ENCODE data around the gene MDK.

Gene MDK

GRCh38 chr11:46417711-46418110, 36.2 kb downstream of the MDK start:
- H3K4me1 ChIP-seq (ENCODE audit: insufficient read depth, low read length, poor library complexity, severe bottlenecking), result peaks cover 10% of the 10 kb centered on the region
- H3K27me3 ChIP-seq (ENCODE audit: insufficient read depth, low read length, poor library complexity, severe bottlenecking), result no peaks in the 10 kb centered on the region
- H3K9ac ChIP-seq (ENCODE audit: low read depth, low read length, poor library complexity, severe bottlenecking), result no peak overlapping the region
- H4K20me1 ChIP-seq (ENCODE audit: insufficient read depth, low read length, poor library complexity, severe bottlenecking), result no peaks in the 10 kb centered on the region
- peaks cover 61% of the 10 kb centered on the region; the same call in 1 of the 2 replicates for H3K36me3 ChIP-seq (ENCODE audit: insufficient read depth, low read length)
- H3F3A ChIP-seq (ENCODE audit: low read depth), result no peaks in the 10 kb centered on the region
- no peak overlapping the region for H2AFZ ChIP-seq (ENCODE audit: low read length)
- TF ChIP-seq, protein P1, sequence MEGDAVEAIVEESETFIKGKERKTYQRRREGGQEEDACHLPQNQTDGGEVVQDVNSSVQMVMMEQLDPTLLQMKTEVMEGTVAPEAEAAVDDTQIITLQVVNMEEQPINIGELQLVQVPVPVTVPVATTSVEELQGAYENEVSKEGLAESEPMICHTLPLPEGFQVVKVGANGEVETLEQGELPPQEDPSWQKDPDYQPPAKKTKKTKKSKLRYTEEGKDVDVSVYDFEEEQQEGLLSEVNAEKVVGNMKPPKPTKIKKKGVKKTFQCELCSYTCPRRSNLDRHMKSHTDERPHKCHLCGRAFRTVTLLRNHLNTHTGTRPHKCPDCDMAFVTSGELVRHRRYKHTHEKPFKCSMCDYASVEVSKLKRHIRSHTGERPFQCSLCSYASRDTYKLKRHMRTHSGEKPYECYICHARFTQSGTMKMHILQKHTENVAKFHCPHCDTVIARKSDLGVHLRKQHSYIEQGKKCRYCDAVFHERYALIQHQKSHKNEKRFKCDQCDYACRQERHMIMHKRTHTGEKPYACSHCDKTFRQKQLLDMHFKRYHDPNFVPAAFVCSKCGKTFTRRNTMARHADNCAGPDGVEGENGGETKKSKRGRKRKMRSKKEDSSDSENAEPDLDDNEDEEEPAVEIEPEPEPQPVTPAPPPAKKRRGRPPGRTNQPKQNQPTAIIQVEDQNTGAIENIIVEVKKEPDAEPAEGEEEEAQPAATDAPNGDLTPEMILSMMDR (conservative IDR thresholded peaks at IDR 0.05; ENCODE audit: low read length), result no peak
- TF ChIP-seq EZH2phosphoT487 (IDR thresholded peaks at IDR 0.05; ENCODE audit: borderline replicate concordance), result no peak
- H3K9me2 ChIP-seq (replicated peaks; ENCODE audit: low read depth, low read length), result no peaks in the 10 kb centered on the region
- no peak overlapping the region for H3K4me2 ChIP-seq (ENCODE audit: low read depth, low read length, poor library complexity, severe bottlenecking)
- H3K9me3 ChIP-seq (ENCODE audit: insufficient read depth, low read depth, low read length), result no peaks in the 10 kb centered on the region
- H3K79me2 ChIP-seq (ENCODE audit: insufficient read depth, low read length), result no peaks in the 10 kb centered on the region
- H3K4me3 ChIP-seq (ENCODE audit: low read length, poor library complexity, severe bottlenecking), result no peak overlapping the region

- Histone ChIP-seq H3K36me3 (ENCODE audit: insufficient read depth, low read length) (peaks cover 63% of the 10 kb centered on the region; the same call in 1 of the 2 replicates), H3K4me2 (ENCODE audit: low read depth, low read length, poor library complexity, severe bottlenecking) (no peak overlapping the region)
- TF ChIP-seq EZH2phosphoT487 (IDR thresholded peaks at IDR 0.05; ENCODE audit: borderline replicate concordance), result no peak
- TF ChIP-seq, protein P1 (conservative IDR thresholded peaks at IDR 0.05; ENCODE audit: low read length), result no peak
Measured at GRCh38 chr11:46418751-46419150, 37.3 kb downstream of the MDK start.

DNA sequence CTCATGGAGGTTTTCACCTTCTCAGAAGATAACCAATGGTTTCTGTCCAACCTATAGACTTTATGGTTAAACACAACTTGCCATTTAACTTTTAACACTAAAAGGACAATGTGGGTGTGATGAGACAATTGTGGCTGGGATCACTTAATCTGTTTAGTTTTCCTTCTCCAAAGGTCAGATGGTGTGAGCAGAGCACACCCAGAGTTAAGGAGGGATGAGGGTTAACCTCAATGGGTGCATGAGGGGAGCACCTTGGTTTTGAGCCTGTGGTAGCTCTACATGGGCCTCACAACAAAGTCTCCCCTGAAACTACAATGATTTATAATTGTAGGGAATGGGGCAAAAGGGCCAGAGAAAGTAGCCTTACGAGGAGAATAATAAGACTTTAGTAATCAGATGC, 39.0 kb downstream of the MDK start:
- Histone ChIP-seq H3K4me2 (ENCODE audit: low read depth, low read length, poor library complexity, severe bottlenecking) (no peak overlapping the region), H3F3A (ENCODE audit: low read depth) (no peaks in the 10 kb centered on the region), H3K4me3 (ENCODE audit: low read length, poor library complexity, severe bottlenecking) (no peak overlapping the region), H3K4me1 (ENCODE audit: insufficient read depth, low read length, poor library complexity, severe bottlenecking) (peaks cover 10% of the 10 kb centered on the region), H3K9me2 (replicated peaks; ENCODE audit: low read depth, low read length) (no peaks in the 10 kb centered on the region), H3K27me3 (ENCODE audit: insufficient read depth, low read length, poor library complexity, severe bottlenecking) (no peaks in the 10 kb centered on the region), H3K79me2 (ENCODE audit: insufficient read depth, low read length) (no peaks in the 10 kb centered on the region), H2AFZ (ENCODE audit: low read length) (no peak overlapping the region), H3K9ac (ENCODE audit: low read depth, low read length, poor library complexity, severe bottlenecking) (no peak overlapping the region), H4K20me1 (ENCODE audit: insufficient read depth, low read length, poor library complexity, severe bottlenecking) (no peaks in the 10 kb centered on the region), H3K9me3 (ENCODE audit: insufficient read depth, low read depth, low read length) (no peaks in the 10 kb centered on the region), H3K36me3 (ENCODE audit: insufficient read depth, low read length) (peaks cover 51% of the 10 kb centered on the region; the same call in 1 of the 2 replicates)
- no peak for TF ChIP-seq EZH2phosphoT487 (IDR thresholded peaks at IDR 0.05; ENCODE audit: borderline replicate concordance)
- TF ChIP-seq, protein P1 (conservative IDR thresholded peaks at IDR 0.05; ENCODE audit: low read length), result no peak

More at GRCh38 chr11:46418751-46419150, 37.3 kb downstream of the MDK start:
- Histone ChIP-seq H3K9me2 (replicated peaks; ENCODE audit: low read depth, low read length) (no peaks in the 10 kb centered on the region), H4K20me1 (ENCODE audit: insufficient read depth, low read length, poor library complexity, severe bottlenecking) (no peaks in the 10 kb centered on the region), H3F3A (ENCODE audit: low read depth) (no peaks in the 10 kb centered on the region), H3K79me2 (ENCODE audit: insufficient read depth, low read length) (no peaks in the 10 kb centered on the region), H3K9me3 (ENCODE audit: insufficient read depth, low read depth, low read length) (no peaks in the 10 kb centered on the region), H3K9ac (ENCODE audit: low read depth, low read length, poor library complexity, severe bottlenecking) (no peak overlapping the region), H2AFZ (ENCODE audit: low read length) (no peak overlapping the region), H3K4me1 (ENCODE audit: insufficient read depth, low read length, poor library complexity, severe bottlenecking) (peaks cover 10% of the 10 kb centered on the region), H3K4me3 (ENCODE audit: low read length, poor library complexity, severe bottlenecking) (no peak overlapping the region), H3K27me3 (ENCODE audit: insufficient read depth, low read length, poor library complexity, severe bottlenecking) (no peaks in the 10 kb centered on the region)
